Neural cell (in vitro differentiated cells): ENCODE measurements around the gene TBX15. TPM values are rescaled to one million over a fixed set of nuclear protein-coding genes. Genes with fewer than 3 reads are reported as not detected.

ENCODE experiments used
- H2AFZ ChIP-seq: fragments of 200-600, 300-800 bp; sonication (generic), shearing (Covaris generic); 2 replicates; pipeline ENCODE4 v1.6.0; 2014; ENCODE audit warnings: low read depth, mild to moderate bottlenecking, antibody characterized with exemption, low read length, moderate library complexity
- H3F3A ChIP-seq: fragments of 200-600 bp; shearing (Covaris generic); 2 replicates; pipeline ENCODE4 v1.6.1; 2016; ENCODE audit warnings: mild to moderate bottlenecking, moderate library complexity, mixed read lengths, antibody characterized with exemption, low read length; ENCODE audit not compliant: insufficient read depth, poor library complexity, severe bottlenecking
- H3K27ac ChIP-seq: fragments of 200-600, 300-800 bp; sonication (generic), shearing (Covaris generic); 2 replicates; pipeline ENCODE4 v1.5.1; 2014; ENCODE audit warnings: mild to moderate bottlenecking, low read length, moderate library complexity
- H3K27me3 ChIP-seq: fragments of 300-800, 200-600 bp; sonication (generic), shearing (Covaris generic); 2 replicates; pipeline ENCODE4 v1.6.0; 2014; ENCODE audit warnings: mild to moderate bottlenecking, low read depth, low read length, moderate library complexity; ENCODE audit not compliant: insufficient read depth
- H3K36me3 ChIP-seq: fragments of 300-800, 200-600 bp; sonication (generic), shearing (Covaris generic); 2 replicates; pipeline ENCODE4 v1.5.1; 2014; ENCODE audit warnings: mild to moderate bottlenecking, antibody characterized with exemption, low read length, moderate library complexity; ENCODE audit not compliant: insufficient read depth
- H3K4me2 ChIP-seq: fragments of 300-800, 200-600 bp; sonication (generic), shearing (Covaris generic); 2 replicates; pipeline ENCODE4 v1.6.0; 2014; ENCODE audit warnings: mild to moderate bottlenecking, low read length
- H3K4me3 ChIP-seq: fragments of 300-800, 200-600 bp; sonication (generic), shearing (Covaris generic); 2 replicates; pipeline ENCODE4 v1.5.1; 2014; ENCODE audit warnings: mild to moderate bottlenecking, low read length, moderate library complexity
- H3K79me2 ChIP-seq: fragments of 200-600 bp; shearing (Covaris generic); replicated peaks from 2 replicates; pipeline ENCODE4 v1.6.0; 2014; ENCODE audit warnings: mild to moderate bottlenecking, low read length, moderate library complexity; ENCODE audit not compliant: insufficient read depth
- H3K9ac ChIP-seq: fragments of 300-800, 200-600 bp; sonication (generic), shearing (Covaris generic); 2 replicates; pipeline ENCODE4 v1.6.1; 2016; ENCODE audit warnings: mild to moderate bottlenecking, low read length, mixed read lengths
- H3K9me2 ChIP-seq: fragments of 200-600 bp; shearing (Covaris generic); 2 replicates; pipeline ENCODE4 v1.6.1; 2016; ENCODE audit warnings: mild to moderate bottlenecking, low read length, mixed read lengths; ENCODE audit not compliant: insufficient read depth
- H3K9me3 ChIP-seq: fragments of 200-600, 300-800 bp; sonication (generic), shearing (Covaris generic); 2 replicates; pipeline ENCODE4 v1.6.1; 2016; ENCODE audit warnings: mild to moderate bottlenecking, mixed run types, low read length, moderate library complexity, mixed read lengths
- H4K20me1 ChIP-seq: fragments of 200-600 bp; shearing (Covaris generic); 2 replicates; pipeline ENCODE4 v1.6.1; 2016; ENCODE audit warnings: mild to moderate bottlenecking, mixed run types; ENCODE audit not compliant: insufficient read depth
- EP300 ChIP-seq: fragments of 450-650 bp; conservative IDR thresholded peaks from 2 replicates; pipeline ENCODE4 v1.6.1; 2014; ENCODE audit warnings: antibody characterized with exemption, mild to moderate bottlenecking, moderate library complexity; ENCODE audit not compliant: poor library complexity, severe bottlenecking
- EZH2 ChIP-seq: fragments of 200-600, 300-800 bp; shearing (Covaris generic), sonication (generic); IDR thresholded peaks from 2 replicates; pipeline ENCODE4 v1.6.1; 2014; ENCODE audit warnings: antibody characterized with exemption, low read length, borderline replicate concordance, mild to moderate bottlenecking; ENCODE audit not compliant: insufficient read depth, poor library complexity, severe bottlenecking
- MXI1 ChIP-seq: fragments of 450-650 bp; conservative IDR thresholded peaks from 2 replicates; pipeline ENCODE4 v1.6.1; 2014; ENCODE audit warnings: antibody characterized with exemption, mild to moderate bottlenecking; ENCODE audit not compliant: poor library complexity, severe bottlenecking
- POLR2AphosphoS5 ChIP-seq: IDR thresholded peaks from 2 replicates; pipeline ENCODE4 v1.6.1; 2012
- RAD21 ChIP-seq: fragments of 450-650 bp; conservative IDR thresholded peaks from 2 replicates; pipeline ENCODE4 v1.6.1; 2014; ENCODE audit warnings: antibody characterized with exemption, mild to moderate bottlenecking, moderate library complexity
- SMC3 ChIP-seq: fragments of 450-650 bp; conservative IDR thresholded peaks from 2 replicates; pipeline ENCODE4 v1.6.1; 2014; ENCODE audit warnings: antibody characterized with exemption, mild to moderate bottlenecking, moderate library complexity; ENCODE audit not compliant: poor library complexity
- TAF1 ChIP-seq: IDR thresholded peaks from 2 replicates; pipeline ENCODE4 v1.6.1; 2012; ENCODE audit warnings: low read depth
- polyA plus RNA-seq: library from polyadenylated mRNA; depleted of rRNA; stranded (reverse); fragments of >200 nt; gene quantifications from 2 replicates; pipeline ENCODE4 v1.2.3, GENCODE V29; 2014
- TF ChIP-seq, protein P1 (sequence below): IDR thresholded peaks from 2 replicates; pipeline ENCODE4 v1.6.1; 2012; ENCODE audit warnings: borderline replicate concordance
- TF ChIP-seq, protein P2 (sequence below): fragments of 450-650 bp; IDR thresholded peaks from 2 replicates; pipeline ENCODE4 v1.5.1; 2014; ENCODE audit warnings: antibody characterized with exemption, mild to moderate bottlenecking, moderate library complexity; ENCODE audit not compliant: poor library complexity, severe bottlenecking

Gene TBX15
- polyA plus RNA-seq, 1 donor from 2014 or later = 0.10 TPM

DNA sequence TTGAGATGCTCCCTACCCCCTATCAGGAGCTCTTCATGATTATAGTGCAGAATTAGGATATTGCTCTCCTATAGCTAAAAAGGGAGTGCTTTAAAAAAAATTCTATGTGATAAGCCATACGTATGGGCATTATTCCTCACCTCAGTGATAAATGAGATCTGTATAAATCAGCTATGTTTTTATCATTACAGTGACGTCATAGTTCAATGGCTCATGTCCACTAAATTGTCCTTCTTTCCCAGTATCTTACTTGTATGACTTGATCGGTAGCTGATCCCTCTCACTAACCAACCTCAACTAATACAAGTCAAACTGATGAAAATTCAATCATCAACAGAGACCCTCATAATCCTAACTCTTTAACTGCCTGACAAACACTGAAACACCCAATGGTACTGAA lies 93.3 kb downstream of the TBX15 start:
- no peak overlapping the region for H2AFZ ChIP-seq
- no peaks in the 10 kb centered on the region for H3K9me3 ChIP-seq
- H3F3A ChIP-seq = no peaks in the 10 kb centered on the region
- H3K9me2 ChIP-seq = no peaks in the 10 kb centered on the region
- H3K4me3 ChIP-seq = no peak overlapping the region
- H3K79me2 ChIP-seq = no peaks in the 10 kb centered on the region
- no peak overlapping the region for H3K27ac ChIP-seq
- H3K27me3 ChIP-seq = no peaks in the 10 kb centered on the region
- H3K36me3 ChIP-seq = no peaks in the 10 kb centered on the region
- no peak overlapping the region for H3K4me2 ChIP-seq
- no peaks in the 10 kb centered on the region for H4K20me1 ChIP-seq
- TF ChIP-seq EZH2 (no peak), SMC3 (no peak), POLR2AphosphoS5 (no peak), RAD21 (no peak), MXI1 (no peak), EP300 (no peak), TAF1 (no peak)
- TF ChIP-seq, protein P1, sequence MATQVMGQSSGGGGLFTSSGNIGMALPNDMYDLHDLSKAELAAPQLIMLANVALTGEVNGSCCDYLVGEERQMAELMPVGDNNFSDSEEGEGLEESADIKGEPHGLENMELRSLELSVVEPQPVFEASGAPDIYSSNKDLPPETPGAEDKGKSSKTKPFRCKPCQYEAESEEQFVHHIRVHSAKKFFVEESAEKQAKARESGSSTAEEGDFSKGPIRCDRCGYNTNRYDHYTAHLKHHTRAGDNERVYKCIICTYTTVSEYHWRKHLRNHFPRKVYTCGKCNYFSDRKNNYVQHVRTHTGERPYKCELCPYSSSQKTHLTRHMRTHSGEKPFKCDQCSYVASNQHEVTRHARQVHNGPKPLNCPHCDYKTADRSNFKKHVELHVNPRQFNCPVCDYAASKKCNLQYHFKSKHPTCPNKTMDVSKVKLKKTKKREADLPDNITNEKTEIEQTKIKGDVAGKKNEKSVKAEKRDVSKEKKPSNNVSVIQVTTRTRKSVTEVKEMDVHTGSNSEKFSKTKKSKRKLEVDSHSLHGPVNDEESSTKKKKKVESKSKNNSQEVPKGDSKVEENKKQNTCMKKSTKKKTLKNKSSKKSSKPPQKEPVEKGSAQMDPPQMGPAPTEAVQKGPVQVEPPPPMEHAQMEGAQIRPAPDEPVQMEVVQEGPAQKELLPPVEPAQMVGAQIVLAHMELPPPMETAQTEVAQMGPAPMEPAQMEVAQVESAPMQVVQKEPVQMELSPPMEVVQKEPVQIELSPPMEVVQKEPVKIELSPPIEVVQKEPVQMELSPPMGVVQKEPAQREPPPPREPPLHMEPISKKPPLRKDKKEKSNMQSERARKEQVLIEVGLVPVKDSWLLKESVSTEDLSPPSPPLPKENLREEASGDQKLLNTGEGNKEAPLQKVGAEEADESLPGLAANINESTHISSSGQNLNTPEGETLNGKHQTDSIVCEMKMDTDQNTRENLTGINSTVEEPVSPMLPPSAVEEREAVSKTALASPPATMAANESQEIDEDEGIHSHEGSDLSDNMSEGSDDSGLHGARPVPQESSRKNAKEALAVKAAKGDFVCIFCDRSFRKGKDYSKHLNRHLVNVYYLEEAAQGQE = no peak
- TF ChIP-seq, protein P2, sequence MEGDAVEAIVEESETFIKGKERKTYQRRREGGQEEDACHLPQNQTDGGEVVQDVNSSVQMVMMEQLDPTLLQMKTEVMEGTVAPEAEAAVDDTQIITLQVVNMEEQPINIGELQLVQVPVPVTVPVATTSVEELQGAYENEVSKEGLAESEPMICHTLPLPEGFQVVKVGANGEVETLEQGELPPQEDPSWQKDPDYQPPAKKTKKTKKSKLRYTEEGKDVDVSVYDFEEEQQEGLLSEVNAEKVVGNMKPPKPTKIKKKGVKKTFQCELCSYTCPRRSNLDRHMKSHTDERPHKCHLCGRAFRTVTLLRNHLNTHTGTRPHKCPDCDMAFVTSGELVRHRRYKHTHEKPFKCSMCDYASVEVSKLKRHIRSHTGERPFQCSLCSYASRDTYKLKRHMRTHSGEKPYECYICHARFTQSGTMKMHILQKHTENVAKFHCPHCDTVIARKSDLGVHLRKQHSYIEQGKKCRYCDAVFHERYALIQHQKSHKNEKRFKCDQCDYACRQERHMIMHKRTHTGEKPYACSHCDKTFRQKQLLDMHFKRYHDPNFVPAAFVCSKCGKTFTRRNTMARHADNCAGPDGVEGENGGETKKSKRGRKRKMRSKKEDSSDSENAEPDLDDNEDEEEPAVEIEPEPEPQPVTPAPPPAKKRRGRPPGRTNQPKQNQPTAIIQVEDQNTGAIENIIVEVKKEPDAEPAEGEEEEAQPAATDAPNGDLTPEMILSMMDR = no peak
- H3K9ac ChIP-seq = no peak overlapping the region

- Histone ChIP-seq H3K27me3 (no peaks in the 10 kb centered on the region), H3F3A (no peaks in the 10 kb centered on the region)
Observed at GRCh38 chr1:118890851-118891384, 97.2 kb downstream of the TBX15 start.

More at GRCh38 chr1:118890851-118891384, 97.2 kb downstream of the TBX15 start:
- Histone ChIP-seq H3K9me2 (no peaks in the 10 kb centered on the region), H3K9ac (no peak overlapping the region), H3K79me2 (no peaks in the 10 kb centered on the region), H3K27ac (no peak overlapping the region), H3K9me3 (no peaks in the 10 kb centered on the region), H2AFZ (no peak overlapping the region), H3K4me3 (no peak overlapping the region), H3K4me2 (no peak overlapping the region), H3K36me3 (no peaks in the 10 kb centered on the region), H4K20me1 (no peaks in the 10 kb centered on the region)
- TF ChIP-seq, protein P1 = no peak
- TF ChIP-seq MXI1 = no peak
- no peak for TF ChIP-seq RAD21
